ENCODE measurements around the gene AOC1.

The AOC1 gene

DNA sequence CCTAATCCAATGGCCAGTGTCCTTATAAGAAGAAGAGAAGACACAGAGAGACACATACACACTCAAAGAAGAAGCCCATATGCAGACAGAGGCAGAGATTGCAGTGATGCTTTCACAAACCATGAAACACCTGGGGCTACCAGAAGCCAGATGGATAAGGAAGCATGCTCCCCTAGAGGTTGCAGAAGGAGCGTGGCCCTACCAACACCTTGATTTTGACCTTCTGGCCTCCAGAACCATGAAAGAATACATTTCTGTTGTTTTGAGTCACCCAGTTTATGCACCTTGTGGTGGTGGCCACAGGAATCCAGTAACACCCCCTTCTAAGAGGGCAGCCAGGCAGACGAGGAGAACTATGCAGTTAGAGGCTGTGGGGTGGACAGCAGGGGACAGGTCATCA is 43.5 kb downstream of the AOC1 start:
- Histone ChIP-seq H4K8ac (ENCODE audit: low read depth, low read length) (no peak overlapping the region), H3K79me1 (ENCODE audit: low read depth, low read length) (no peaks in the 10 kb centered on the region), H2BK12ac (ENCODE audit: low read length) (no peak overlapping the region), H2BK15ac (ENCODE audit: low read length) (no peak overlapping the region), H3K4me3 (ENCODE audit: low read length in 2 of 2) (peak overlapping the region in 1 of 2 donors; percentile 31), H3K4ac (ENCODE audit: low read length) (no peak overlapping the region), H3K36me3 (replicated peaks in 1 of 2; ENCODE audit: control insufficient read depth in 2 of 2, insufficient read depth in 2 of 2, low read length in 2 of 2) (no peaks in the 10 kb centered on the region), H3K18ac (ENCODE audit: low read length) (no peak overlapping the region), H3K23ac (ENCODE audit: low read depth, low read length, poor library complexity) (peak overlapping the region; percentile 8), H2AFZ (ENCODE audit: low read length) (no peak overlapping the region), H3K27ac (replicated peaks; ENCODE audit: low read length) (no peak overlapping the region), H3K4me1 (ENCODE audit: control insufficient read depth in 2 of 2, insufficient read depth in 1 of 2, low read depth in 1 of 2, low read length in 2 of 2) (peaks cover 0 to 2% of the 10 kb centered on the region in 2 donors), H3K9ac (ENCODE audit: low read depth, low read length, poor library complexity) (no peak overlapping the region), H3K4me2 (ENCODE audit: insufficient read depth, low read length, poor library complexity, severe bottlenecking) (no peak overlapping the region), H2AK5ac (ENCODE audit: low read depth, low read length) (no peak overlapping the region), H4K91ac (ENCODE audit: low read depth, low read length, poor library complexity) (no peak overlapping the region), H2BK5ac (ENCODE audit: low read length) (no peak overlapping the region), H3K27me3 (ENCODE audit: control insufficient read depth in 3 of 3, insufficient read depth in 3 of 3, low read depth in 1 of 3, low read length in 3 of 3) (peaks cover 0 to 20% (median 0%) of the 10 kb centered on the region in 3 experiments), H3K14ac (ENCODE audit: low read length) (no peak overlapping the region), H3K9me3 (replicated peaks in 1 of 2; ENCODE audit: control insufficient read depth in 2 of 2, insufficient read depth in 1 of 2, low read depth in 1 of 2, low read length in 2 of 2) (no peaks in the 10 kb centered on the region), H2BK120ac (ENCODE audit: low read depth, low read length) (no peak overlapping the region)
- WGBS, 2 donors (ENCODE audit: extremely low coverage in 2 of 2, insufficient read length in 2 of 2, insufficient replicate concordance in 1 of 2): no CpG with 5 or more reads among the region's 2 CpGs
- no peak for DNase-seq (ENCODE audit: low spot score)

DNA sequence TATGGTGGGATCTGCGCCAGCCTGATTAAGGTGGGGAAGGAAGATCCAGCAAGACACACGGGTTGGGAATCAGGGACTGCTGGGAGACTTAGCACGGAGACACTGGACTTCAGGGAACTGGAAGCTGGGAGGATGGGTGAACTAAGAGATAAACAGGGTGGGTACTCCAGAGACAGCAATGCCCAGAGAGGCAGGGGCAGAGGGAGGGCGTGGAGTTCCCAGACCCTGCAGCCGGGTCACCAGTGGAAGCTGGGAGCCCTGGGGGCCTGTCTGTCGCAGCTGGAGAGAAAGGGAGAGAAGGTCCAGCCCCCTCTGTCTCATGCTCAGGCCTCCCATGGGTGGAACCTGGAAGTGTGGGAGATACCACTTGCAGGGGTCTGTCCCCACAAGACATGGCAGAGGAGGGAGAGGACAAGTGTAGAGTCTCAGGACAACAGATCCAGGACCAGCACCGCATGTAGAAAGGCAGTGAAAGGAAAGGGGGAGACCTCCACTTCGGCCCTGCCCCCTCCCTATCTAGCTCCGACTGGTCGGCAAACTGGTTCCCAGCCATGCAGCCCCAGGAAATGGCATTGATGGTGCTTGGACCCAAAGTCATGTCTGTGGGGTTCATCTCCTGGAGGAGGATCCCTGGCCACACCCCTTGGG is 44.4 kb downstream of the AOC1 start:
- H2AK5ac ChIP-seq (ENCODE audit: low read depth, low read length): no peak overlapping the region
- no peak overlapping the region for H3K18ac ChIP-seq (ENCODE audit: low read length)
- H3K4me1 ChIP-seq (ENCODE audit: control insufficient read depth in 2 of 2, insufficient read depth in 1 of 2, low read depth in 1 of 2, low read length in 2 of 2): peaks cover 0 to 8% of the 10 kb centered on the region in 2 donors
- no peak for DNase-seq (ENCODE audit: low spot score)
- no peak overlapping the region for H3K23ac ChIP-seq (ENCODE audit: low read depth, low read length, poor library complexity)
- H3K9ac ChIP-seq (ENCODE audit: low read depth, low read length, poor library complexity): no peak overlapping the region
- H3K36me3 ChIP-seq (replicated peaks in 1 of 2; ENCODE audit: control insufficient read depth in 2 of 2, insufficient read depth in 2 of 2, low read length in 2 of 2): no peaks in the 10 kb centered on the region
- no peak overlapping the region for H2BK12ac ChIP-seq (ENCODE audit: low read length)
- no peak overlapping the region for H2AFZ ChIP-seq (ENCODE audit: low read length)
- no peak overlapping the region for H2BK120ac ChIP-seq (ENCODE audit: low read depth, low read length)
- H3K9me3 ChIP-seq (replicated peaks in 1 of 2; ENCODE audit: control insufficient read depth in 2 of 2, insufficient read depth in 1 of 2, low read depth in 1 of 2, low read length in 2 of 2): no peaks in the 10 kb centered on the region
- H3K27me3 ChIP-seq (ENCODE audit: control insufficient read depth in 3 of 3, insufficient read depth in 3 of 3, low read depth in 1 of 3, low read length in 3 of 3): peaks cover 0 to 27% (median 0%) of the 10 kb centered on the region in 3 experiments
- no peak overlapping the region for H3K4me3 ChIP-seq (ENCODE audit: low read length in 2 of 2)
- H3K4ac ChIP-seq (ENCODE audit: low read length): no peak overlapping the region
- H4K91ac ChIP-seq (ENCODE audit: low read depth, low read length, poor library complexity): no peak overlapping the region
- H3K14ac ChIP-seq (ENCODE audit: low read length): no peak overlapping the region
- no peak overlapping the region for H3K27ac ChIP-seq (replicated peaks; ENCODE audit: low read length)
- no peak overlapping the region for H2BK5ac ChIP-seq (ENCODE audit: low read length)
- no peaks in the 10 kb centered on the region for H3K79me1 ChIP-seq (ENCODE audit: low read depth, low read length)
- no peak overlapping the region for H2BK15ac ChIP-seq (ENCODE audit: low read length)
- no peak overlapping the region for H3K4me2 ChIP-seq (ENCODE audit: insufficient read depth, low read length, poor library complexity, severe bottlenecking)
- WGBS, 2 donors (ENCODE audit: extremely low coverage in 2 of 2, insufficient read length in 2 of 2, insufficient replicate concordance in 1 of 2): no CpG with 5 or more reads among the region's 10 CpGs
- no peak overlapping the region for H4K8ac ChIP-seq (ENCODE audit: low read depth, low read length)

DNA sequence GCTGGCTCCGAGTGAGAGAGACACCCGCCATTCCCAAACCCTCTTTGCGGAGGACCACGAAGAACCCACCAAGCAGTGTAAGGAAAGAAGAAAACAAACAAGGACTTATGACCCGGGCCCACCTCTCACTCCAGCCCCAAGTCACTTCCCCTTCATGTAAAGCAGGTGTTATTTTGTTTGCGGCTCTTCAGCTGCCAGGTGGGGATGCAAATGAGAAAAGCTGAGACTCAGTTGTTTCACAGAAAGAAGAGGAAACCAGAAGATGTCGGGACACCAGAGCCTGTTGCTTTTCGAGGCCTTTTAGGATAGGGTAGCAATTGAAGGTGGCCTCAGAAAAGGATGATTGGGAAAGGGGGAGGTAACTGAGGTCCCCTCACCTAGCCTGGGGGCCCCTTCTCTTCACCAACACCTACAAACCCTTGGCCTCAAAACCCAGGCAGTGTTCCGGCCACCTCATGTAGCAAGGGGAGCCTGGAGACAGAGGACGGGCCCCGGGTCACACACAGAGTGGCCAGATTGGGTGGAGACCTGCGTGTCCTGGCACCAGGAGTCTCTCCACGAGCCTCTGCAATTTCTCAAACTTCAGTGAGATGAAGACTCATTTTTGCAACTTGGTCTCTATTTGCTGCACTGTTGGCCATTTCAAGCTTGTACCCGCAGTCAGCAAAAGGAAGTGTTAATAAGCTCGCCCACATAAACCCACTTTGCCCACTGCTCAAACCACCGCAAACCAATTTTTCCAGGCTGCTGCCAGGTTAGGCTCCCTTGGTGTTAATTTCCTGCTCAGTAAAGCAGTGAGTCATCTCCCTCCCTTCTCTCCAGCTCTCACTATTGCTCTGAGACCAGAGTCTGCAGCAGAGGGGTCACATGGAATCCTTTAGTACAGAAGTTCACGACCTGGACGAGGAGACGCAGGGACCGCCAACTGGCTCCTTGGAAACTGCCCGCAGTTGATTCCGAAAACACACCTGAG is 45.5 kb downstream of the AOC1 start:
- Histone ChIP-seq H4K8ac (ENCODE audit: low read depth, low read length) (no peak overlapping the region), H3K9me3 (replicated peaks in 1 of 2; ENCODE audit: control insufficient read depth in 2 of 2, insufficient read depth in 1 of 2, low read depth in 1 of 2, low read length in 2 of 2) (no peaks in the 10 kb centered on the region), H3K23ac (ENCODE audit: low read depth, low read length, poor library complexity) (no peak overlapping the region), H2BK120ac (ENCODE audit: low read depth, low read length) (no peak overlapping the region), H2AK5ac (ENCODE audit: low read depth, low read length) (peak overlapping the region; percentile 47), H3K4me3 (ENCODE audit: low read length in 2 of 2) (no peak overlapping the region), H3K27me3 (ENCODE audit: control insufficient read depth in 3 of 3, insufficient read depth in 3 of 3, low read depth in 1 of 3, low read length in 3 of 3) (peaks cover 0 to 27% (median 0%) of the 10 kb centered on the region in 3 experiments), H3K4me2 (ENCODE audit: insufficient read depth, low read length, poor library complexity, severe bottlenecking) (no peak overlapping the region), H3K27ac (replicated peaks; ENCODE audit: low read length) (no peak overlapping the region), H3K14ac (ENCODE audit: low read length) (peak overlapping the region; percentile 44), H2BK15ac (ENCODE audit: low read length) (peak overlapping the region; percentile 65), H4K91ac (ENCODE audit: low read depth, low read length, poor library complexity) (no peak overlapping the region), H3K18ac (ENCODE audit: low read length) (no peak overlapping the region), H2BK5ac (ENCODE audit: low read length) (no peak overlapping the region), H3K79me1 (ENCODE audit: low read depth, low read length) (no peaks in the 10 kb centered on the region), H3K36me3 (replicated peaks in 1 of 2; ENCODE audit: control insufficient read depth in 2 of 2, insufficient read depth in 2 of 2, low read length in 2 of 2) (no peaks in the 10 kb centered on the region), H3K9ac (ENCODE audit: low read depth, low read length, poor library complexity) (no peak overlapping the region), H2AFZ (ENCODE audit: low read length) (no peak overlapping the region), H3K4ac (ENCODE audit: low read length) (no peak overlapping the region), H2BK12ac (ENCODE audit: low read length) (no peak overlapping the region), H3K4me1 (ENCODE audit: control insufficient read depth in 2 of 2, insufficient read depth in 1 of 2, low read depth in 1 of 2, low read length in 2 of 2) (peaks cover 0 to 8% of the 10 kb centered on the region in 2 donors)
- DNase-seq (ENCODE audit: low spot score): no peak
- WGBS, 2 donors (ENCODE audit: extremely low coverage in 2 of 2, insufficient read length in 2 of 2, insufficient replicate concordance in 1 of 2): no CpG with 5 or more reads among the region's 22 CpGs

DNA sequence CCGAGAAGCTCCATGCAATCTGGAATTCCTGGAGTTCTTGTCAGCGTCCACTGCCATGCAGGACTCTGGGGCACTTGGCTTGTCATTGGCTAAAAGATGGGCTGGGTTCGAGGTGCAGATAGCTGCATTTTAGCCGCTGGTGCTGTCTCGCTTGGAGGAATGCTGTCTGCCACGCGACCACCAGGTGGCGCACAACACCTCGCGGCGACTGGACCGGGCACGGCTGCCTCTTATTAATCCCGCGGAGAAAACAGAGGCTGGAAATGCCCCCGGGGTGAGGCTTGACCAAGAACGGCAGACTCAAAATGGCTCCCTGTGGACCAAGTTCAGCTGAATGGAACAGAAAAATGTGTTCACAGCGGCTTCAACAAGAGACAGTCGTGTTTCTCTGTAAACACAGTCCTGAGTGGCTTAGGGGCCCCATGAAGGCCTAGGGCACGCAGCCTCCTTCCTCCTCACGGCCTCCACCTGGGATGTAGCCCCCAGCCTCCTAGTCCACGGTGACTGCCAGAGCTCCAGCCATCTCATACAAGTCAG is 46.2 kb downstream of the AOC1 start:
- WGBS, 2 donors (ENCODE audit: extremely low coverage in 2 of 2, insufficient read length in 2 of 2, insufficient replicate concordance in 1 of 2): no CpG with 5 or more reads among the region's 22 CpGs
- no peaks in the 10 kb centered on the region for H3K79me1 ChIP-seq (ENCODE audit: low read depth, low read length)
- no peak overlapping the region for H2BK120ac ChIP-seq (ENCODE audit: low read depth, low read length)
- no peaks in the 10 kb centered on the region for H3K9me3 ChIP-seq (replicated peaks in 1 of 2; ENCODE audit: control insufficient read depth in 2 of 2, insufficient read depth in 1 of 2, low read depth in 1 of 2, low read length in 2 of 2)
- no peak overlapping the region for H3K27ac ChIP-seq (replicated peaks; ENCODE audit: low read length)
- no peak overlapping the region for H3K4ac ChIP-seq (ENCODE audit: low read length)
- peak overlapping the region; percentile 76 for H2AK5ac ChIP-seq (ENCODE audit: low read depth, low read length)
- H3K4me2 ChIP-seq (ENCODE audit: insufficient read depth, low read length, poor library complexity, severe bottlenecking): no peak overlapping the region
- no peak overlapping the region for H2BK15ac ChIP-seq (ENCODE audit: low read length)
- H2AFZ ChIP-seq (ENCODE audit: low read length): peak overlapping the region; percentile 77
- H3K9ac ChIP-seq (ENCODE audit: low read depth, low read length, poor library complexity): no peak overlapping the region
- peak overlapping the region; percentile 25 for H3K14ac ChIP-seq (ENCODE audit: low read length)
- peak overlapping the region; percentile 5 for H3K23ac ChIP-seq (ENCODE audit: low read depth, low read length, poor library complexity)
- H2BK5ac ChIP-seq (ENCODE audit: low read length): no peak overlapping the region
- peak; percentile 61 for DNase-seq (ENCODE audit: low spot score)
- no peak overlapping the region for H4K91ac ChIP-seq (ENCODE audit: low read depth, low read length, poor library complexity)
- no peak overlapping the region for H3K4me3 ChIP-seq (ENCODE audit: low read length in 2 of 2)
- peak overlapping the region; percentile 42 for H3K18ac ChIP-seq (ENCODE audit: low read length)
- H3K4me1 ChIP-seq (ENCODE audit: control insufficient read depth in 2 of 2, insufficient read depth in 1 of 2, low read depth in 1 of 2, low read length in 2 of 2): peaks cover 0 to 8% of the 10 kb centered on the region in 2 donors
- H3K36me3 ChIP-seq (replicated peaks in 1 of 2; ENCODE audit: control insufficient read depth in 2 of 2, insufficient read depth in 2 of 2, low read length in 2 of 2): no peaks in the 10 kb centered on the region
- H2BK12ac ChIP-seq (ENCODE audit: low read length): peak overlapping the region; percentile 51
- peaks cover 0 to 27% (median 0%) of the 10 kb centered on the region in 3 experiments for H3K27me3 ChIP-seq (ENCODE audit: control insufficient read depth in 3 of 3, insufficient read depth in 3 of 3, low read depth in 1 of 3, low read length in 3 of 3)
- no peak overlapping the region for H4K8ac ChIP-seq (ENCODE audit: low read depth, low read length)

Measured in neuronal stem cell (in vitro differentiated cells).